Upper lobe of left lung (tissue), 6 donors: ENCODE data around the gene SGSH. TPM values are rescaled to one million over a fixed set of nuclear protein-coding genes. Genes with fewer than 3 reads are reported as not detected.

Experiments used
- ATAC-seq, 2 donors: fragments of 200-7000 bp; cut with Tn5 transposase; one replicate each; pipeline ENCODE4 v1.9.1; 2022; ENCODE audit warnings: mild to moderate bottlenecking in 2 of 2, moderate library complexity in 2 of 2; ENCODE audit not compliant: low FRiP score in 2 of 2
- DNase-seq, 2 donors: peaks; one replicate each; pipeline ENCODE4 v3.0.0-alpha.2; 2019 to 2020
- H3K27ac ChIP-seq, 4 donors: fragments of 200-600 bp; sonication (generic); one replicate each; pipeline ENCODE4 v1.5.1; 2016 to 2019
- H3K27me3 ChIP-seq, 4 donors: fragments of 200-600 bp; sonication (generic); one replicate each; pipeline ENCODE4 v1.5.1; 2017 to 2019
- H3K36me3 ChIP-seq, 4 donors: fragments of 200-600 bp; sonication (generic); one replicate each; pipeline ENCODE4 v1.5.1; 2016 to 2019
- H3K4me1 ChIP-seq, 4 donors: fragments of 200-600 bp; sonication (generic); one replicate each; pipeline ENCODE4 v1.5.1; 2018 to 2019
- H3K4me3 ChIP-seq, 4 donors: fragments of 200-600 bp; sonication (generic); one replicate each; pipeline ENCODE4 v1.5.1; 2017 to 2019; ENCODE audit warnings: mild to moderate bottlenecking in 2 of 4, moderate library complexity in 1 of 4
- H3K9me3 ChIP-seq, 4 donors: fragments of 200-600 bp; sonication (generic); one replicate each; pipeline ENCODE4 v1.5.1; 2018 to 2019
- CTCF ChIP-seq, 6 experiments: fragments of 450-650 bp in 4 of 6; fragments of 200-600 bp in 2 of 6; sonication (generic) in 2 of 6; IDR thresholded peaks; one replicate each; pipeline ENCODE4 v1.5.1; 2016 to 2019; ENCODE audit warnings: antibody characterized with exemption in 6 of 6
- EP300 ChIP-seq, 4 donors: sonication (generic); formaldehyde crosslinking; IDR thresholded peaks; one replicate each; pipeline ENCODE4 v1.5.1; 2017; ENCODE audit warnings: antibody characterized with exemption in 4 of 4, control low read depth in 2 of 4
- POLR2A ChIP-seq, 4 donors: fragments of 450-650 bp; IDR thresholded peaks; one replicate each; pipeline ENCODE4 v1.5.1; 2016 to 2017; ENCODE audit warnings: antibody characterized with exemption in 4 of 4, mild to moderate bottlenecking in 2 of 4
- POLR2AphosphoS5 ChIP-seq, 2 donors: sonication (generic); formaldehyde crosslinking; IDR thresholded peaks; one replicate each; pipeline ENCODE4 v1.5.1; 2017; ENCODE audit warnings: antibody characterized with exemption in 2 of 2
- WGBS, 2 donors: methylation state at CpG; one replicate each; pipeline ENCODE4 v1.1.5; 2017 to 2018; 5-methylcytosine and 5-hydroxymethylcytosine counted together
- total RNA-seq, 6 donors: library from RNA; depleted of rRNA in 4 of 6; stranded (reverse); fragments of >200 nt in 4 of 6; gene quantifications; one replicate each; pipeline versions ENCODE4 v1.1.0 to v1.2.1, GENCODE V29; 2016 to 2021
- donor health status: DM: no; HTN: no; CAD: no; lungs with moderate emphysema.
- donor health status: DM: no; HTN: yes; CAD: no; lungs with severe emphysema.

The SGSH gene
- total RNA-seq, 6 donors from 2014 or later = 36.3 to 264 (median 65.0) TPM

- H3K4me3 ChIP-seq = no peak overlapping the region
- H3K27ac ChIP-seq = no peak overlapping the region
- 90 to 95% methylated on average over 9 to 19 of the region's 23 CpGs for WGBS, 2 donors
- peaks cover 9 to 66% (median 44%) of the 10 kb centered on the region in 4 donors for H3K36me3 ChIP-seq
- ATAC-seq = no peak
- H3K27me3 ChIP-seq = no peaks in the 10 kb centered on the region
- peak in 1 of 2 donors; percentile 68 for DNase-seq
- no peak for TF ChIP-seq POLR2A (IDR thresholded peaks at IDR 0.05)
- TF ChIP-seq EP300 (IDR thresholded peaks at IDR 0.05) = no peak
- TF ChIP-seq CTCF (IDR thresholded peaks at IDR 0.05) = no peak
- no peak for TF ChIP-seq POLR2AphosphoS5 (IDR thresholded peaks at IDR 0.05)
- peaks cover 0 to 4% (median 0%) of the 10 kb centered on the region in 4 donors for H3K4me1 ChIP-seq
- H3K9me3 ChIP-seq = no peaks in the 10 kb centered on the region
These were observed 28.1 kb upstream of the SGSH start for GRCh38 chr17:80248001-80248893.

GRCh38 chr17:80247561-80247960, 27.4 kb upstream of the SGSH start:
- no peak for ATAC-seq
- Histone ChIP-seq H3K36me3 (peaks cover 9 to 71% (median 47%) of the 10 kb centered on the region in 4 donors), H3K4me3 (no peak overlapping the region), H3K27me3 (no peaks in the 10 kb centered on the region), H3K4me1 (no peaks in the 10 kb centered on the region), H3K9me3 (no peaks in the 10 kb centered on the region), H3K27ac (no peak overlapping the region)
- TF ChIP-seq EP300 (IDR thresholded peaks at IDR 0.05) = no peak
- 95 to 96% methylated on average over 4 to 13 of the region's 17 CpGs for WGBS, 2 donors
- DNase-seq = no peak

GRCh38 chr17:80246726-80247125, 26.6 kb upstream of the SGSH start:
- no peaks in the 10 kb centered on the region for H3K4me1 ChIP-seq
- no peak for TF ChIP-seq POLR2AphosphoS5 (IDR thresholded peaks at IDR 0.05)
- no peak for TF ChIP-seq EP300 (IDR thresholded peaks at IDR 0.05)
- no peak for TF ChIP-seq POLR2A (IDR thresholded peaks at IDR 0.05)
- TF ChIP-seq CTCF (IDR thresholded peaks at IDR 0.05) = no peak
- no peaks in the 10 kb centered on the region for H3K9me3 ChIP-seq
- H3K36me3 ChIP-seq = peaks cover 9 to 71% (median 50%) of the 10 kb centered on the region in 4 donors
- H3K27ac ChIP-seq = no peak overlapping the region
- ATAC-seq (no peak), DNase-seq (no peak)
- 86 to 93% methylated on average over 5 to 8 of the region's 8 CpGs for WGBS, 2 donors
- no peaks in the 10 kb centered on the region for H3K27me3 ChIP-seq
- H3K4me3 ChIP-seq = no peak overlapping the region

- Histone ChIP-seq H3K36me3 (peaks cover 9 to 74% (median 52%) of the 10 kb centered on the region in 4 donors), H3K4me3 (no peak overlapping the region), H3K27ac (no peak overlapping the region), H3K9me3 (no peaks in the 10 kb centered on the region), H3K27me3 (no peaks in the 10 kb centered on the region), H3K4me1 (no peaks in the 10 kb centered on the region)
- no peak for ATAC-seq
- no peak for DNase-seq
- 93 to 96% methylated on average over 15 to 19 of the region's 19 CpGs for WGBS, 2 donors
- TF ChIP-seq EP300 (IDR thresholded peaks at IDR 0.05) (no peak), CTCF (IDR thresholded peaks at IDR 0.05) (no peak)
These were observed 26.1 kb upstream of the SGSH start for GRCh38 chr17:80246266-80246681.

GRCh38 chr17:80245566-80246265, 25.6 kb upstream of the SGSH start:
- Histone ChIP-seq H3K9me3 (no peaks in the 10 kb centered on the region), H3K27me3 (no peaks in the 10 kb centered on the region), H3K27ac (no peak overlapping the region), H3K4me3 (no peak overlapping the region), H3K36me3 (peaks cover 9 to 78% (median 54%) of the 10 kb centered on the region in 4 donors), H3K4me1 (no peaks in the 10 kb centered on the region)
- DNase-seq (peak in 1 of 2 donors; percentile 60), ATAC-seq (no peak)
- WGBS, 2 donors = 92 to 95% methylated on average over 11 to 27 of the region's 27 CpGs
- no peak for TF ChIP-seq CTCF (IDR thresholded peaks at IDR 0.05)
- TF ChIP-seq EP300 (IDR thresholded peaks at IDR 0.05) = no peak
- TF ChIP-seq POLR2A (IDR thresholded peaks at IDR 0.05) = no peak
- no peak for TF ChIP-seq POLR2AphosphoS5 (IDR thresholded peaks at IDR 0.05)
